GM18517 (cell line): ENCODE results near the gene FIGNL2.

ENCODE experiments used
- ATAC-seq: cut with Tn5 transposase; IDR thresholded peaks from one replicate; pipeline ENCODE4 v1.9.1; 2021; ENCODE audit warnings: mild to moderate bottlenecking, moderate library complexity; ENCODE audit not compliant: unreplicated experiment

FIGNL2 gene

GRCh38 chr12:51862947-51863346 is 14.4 kb upstream of the FIGNL2 start:
- ATAC-seq: no peak

- no peak for ATAC-seq
These were observed 12.5 kb upstream of the FIGNL2 start for GRCh38 chr12:51860986-51861385.

GRCh38 chr12:51855586-51856428 is 7.3 kb upstream of the FIGNL2 start:
- ATAC-seq: no peak

- ATAC-seq: no peak
These were observed 4.1 kb upstream of the FIGNL2 start for GRCh38 chr12:51852404-51853137.

GRCh38 chr12:51851413-51852124 is 3.1 kb upstream of the FIGNL2 start:
- ATAC-seq: no peak

GRCh38 chr12:51850965-51851299 is 2.4 kb upstream of the FIGNL2 start:
- ATAC-seq: no peak

- no peak for ATAC-seq
These were observed 1.8 kb upstream of the FIGNL2 start for GRCh38 chr12:51850081-51850964.

- no peak for ATAC-seq
These were observed 570 bp upstream of the FIGNL2 start for GRCh38 chr12:51848841-51849735.

- ATAC-seq: no peak
These were observed 734 bp downstream of the FIGNL2 start for GRCh38 chr12:51847643-51848325.

GRCh38 chr12:51846911-51847642 is 1.4 kb downstream of the FIGNL2 start:
- ATAC-seq: no peak

GRCh38 chr12:51846271-51846691 is 2.2 kb downstream of the FIGNL2 start:
- no peak for ATAC-seq

- ATAC-seq: no peak
These were observed 3.0 kb downstream of the FIGNL2 start for GRCh38 chr12:51845482-51845881.

GRCh38 chr12:51844854-51845253 is 3.7 kb downstream of the FIGNL2 start:
- no peak for ATAC-seq

GRCh38 chr12:51841727-51842126 is 6.8 kb downstream of the FIGNL2 start:
- no peak for ATAC-seq

GRCh38 chr12:51840966-51841365 is 7.6 kb downstream of the FIGNL2 start:
- no peak for ATAC-seq

- ATAC-seq: no peak
These were observed 9.1 kb downstream of the FIGNL2 start for GRCh38 chr12:51839310-51839947.

GRCh38 chr12:51838762-51839161 is 9.8 kb downstream of the FIGNL2 start:
- no peak for ATAC-seq

- no peak for ATAC-seq
These were observed 10.5 kb downstream of the FIGNL2 start for GRCh38 chr12:51838036-51838435.
